IPS-20b (cell line): ENCODE data around the gene TSPAN4.

Source experiments
- H3K27ac ChIP-seq: one replicate; pipeline ENCODE4 v1.5.1; 2013; ENCODE audit warnings: low read length
- H3K27me3 ChIP-seq: 2 replicates; pipeline ENCODE4 v1.6.1; 2013; ENCODE audit warnings: mild to moderate bottlenecking, low read length, inconsistent platforms; ENCODE audit not compliant: insufficient read depth
- H3K36me3 ChIP-seq: 2 replicates; pipeline ENCODE4 v1.6.1; 2013; ENCODE audit warnings: low read depth, mild to moderate bottlenecking, inconsistent platforms, low read length, moderate library complexity; ENCODE audit not compliant: insufficient read depth
- H3K4me1 ChIP-seq: 2 replicates; pipeline ENCODE4 v1.6.1; 2013; ENCODE audit warnings: mild to moderate bottlenecking, control low read depth, inconsistent platforms, low read length, moderate library complexity; ENCODE audit not compliant: insufficient read depth
- H3K4me3 ChIP-seq: 2 replicates; pipeline ENCODE4 v1.5.1; 2013; ENCODE audit warnings: mild to moderate bottlenecking, low read length, inconsistent platforms
- H3K9ac ChIP-seq: 2 replicates; pipeline ENCODE4 v1.6.1; 2013; ENCODE audit warnings: low read depth, mild to moderate bottlenecking, inconsistent platforms, low read length, moderate library complexity
- H3K9me3 ChIP-seq: 2 replicates; pipeline ENCODE4 v1.6.1; 2013; ENCODE audit warnings: mild to moderate bottlenecking, low read depth, low read length, inconsistent platforms; ENCODE audit not compliant: insufficient read depth

The TSPAN4 gene

DNA sequence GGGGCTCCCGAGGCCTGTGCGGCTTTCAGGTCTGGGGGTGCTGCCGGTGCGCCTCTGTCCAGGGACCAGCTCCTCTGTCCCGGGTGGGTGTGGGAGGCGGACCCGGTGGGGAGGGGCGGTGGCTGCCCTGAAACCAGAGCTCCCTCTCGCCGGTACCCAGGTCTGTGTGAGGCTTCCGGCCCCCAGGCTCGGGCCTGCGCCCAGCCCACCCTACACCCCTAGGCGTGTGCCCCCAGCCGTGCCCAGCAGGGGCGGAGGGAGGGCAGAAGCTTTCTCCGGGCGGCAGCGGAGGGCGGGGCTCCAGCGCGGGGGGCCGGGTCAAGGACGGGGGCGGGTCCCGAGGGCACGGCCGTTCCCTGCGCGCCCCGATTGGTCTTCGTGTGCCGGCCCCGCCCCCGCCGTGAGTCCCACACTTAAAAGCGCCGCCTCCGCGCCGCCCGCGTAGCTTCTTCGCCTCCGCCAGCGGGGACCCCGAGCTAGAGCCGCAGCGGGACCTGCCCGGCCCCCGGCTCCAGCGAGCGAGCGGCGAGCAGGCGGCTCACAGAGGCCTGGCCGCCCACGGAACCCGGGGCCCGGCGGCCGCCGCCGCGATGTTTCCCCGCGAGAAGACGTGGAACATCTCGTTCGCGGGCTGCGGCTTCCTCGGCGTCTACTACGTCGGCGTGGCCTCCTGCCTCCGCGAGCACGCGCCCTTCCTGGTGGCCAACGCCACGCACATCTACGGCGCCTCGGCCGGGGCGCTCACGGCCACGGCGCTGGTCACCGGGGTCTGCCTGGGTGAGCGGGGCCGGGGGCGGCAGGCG lies 23.3 kb upstream of the TSPAN4 start:
- H3K27me3 ChIP-seq = no peaks in the 10 kb centered on the region
- no peaks in the 10 kb centered on the region; the same call in 1 of the 2 replicates for H3K4me1 ChIP-seq
- H3K36me3 ChIP-seq = peaks cover 8% of the 10 kb centered on the region
- H3K4me3 ChIP-seq = peak overlapping the region; percentile 74
- peak overlapping the region; percentile 51; the same call in 1 of the 2 replicates for H3K9ac ChIP-seq
- H3K9me3 ChIP-seq = no peaks in the 10 kb centered on the region
- no peak overlapping the region for H3K27ac ChIP-seq

DNA sequence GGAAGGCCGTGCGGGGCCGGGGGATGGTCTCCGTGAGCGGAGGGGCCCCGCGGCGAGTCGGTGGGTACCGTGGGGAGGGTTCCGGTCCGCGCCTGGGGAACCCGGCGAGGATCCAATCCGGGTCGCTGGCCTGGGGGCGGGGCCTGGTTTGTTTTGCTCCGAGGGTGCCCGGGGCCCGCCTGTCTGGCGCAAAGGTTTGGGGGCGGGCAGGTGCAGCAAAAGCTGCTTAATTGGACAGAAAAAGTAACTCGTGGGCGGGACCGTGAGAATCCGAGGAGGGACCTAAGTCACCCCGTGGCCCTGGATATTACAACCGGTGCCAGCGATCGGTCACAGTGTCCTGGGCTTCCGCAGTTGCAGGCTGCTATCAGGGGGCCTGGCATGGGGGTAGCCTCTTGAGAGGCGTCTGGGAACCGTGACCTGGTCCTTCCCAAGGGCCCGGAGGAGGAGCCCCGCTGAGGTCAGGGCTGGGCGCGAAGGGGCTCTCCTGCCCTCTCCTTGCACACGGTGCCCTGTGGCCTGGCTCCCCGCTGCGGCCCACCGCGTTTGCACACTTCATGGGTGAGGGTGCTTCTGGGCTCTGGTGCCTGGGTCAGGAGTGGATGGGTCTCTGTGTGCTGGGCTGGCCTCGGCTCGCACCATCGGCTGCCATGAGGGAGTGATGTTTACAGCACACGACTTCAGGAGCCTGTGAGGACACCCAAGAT lies 22.6 kb upstream of the TSPAN4 start:
- H3K9ac ChIP-seq = peak overlapping the region; percentile 59; the same call in 1 of the 2 replicates
- H3K4me1 ChIP-seq = no peaks in the 10 kb centered on the region; the same call in 1 of the 2 replicates
- H3K36me3 ChIP-seq = peaks cover 6% of the 10 kb centered on the region
- no peak overlapping the region for H3K27ac ChIP-seq
- no peaks in the 10 kb centered on the region for H3K9me3 ChIP-seq
- H3K4me3 ChIP-seq = peak overlapping the region; percentile 74
- H3K27me3 ChIP-seq = no peaks in the 10 kb centered on the region; the same call in 1 of the 2 replicates

DNA sequence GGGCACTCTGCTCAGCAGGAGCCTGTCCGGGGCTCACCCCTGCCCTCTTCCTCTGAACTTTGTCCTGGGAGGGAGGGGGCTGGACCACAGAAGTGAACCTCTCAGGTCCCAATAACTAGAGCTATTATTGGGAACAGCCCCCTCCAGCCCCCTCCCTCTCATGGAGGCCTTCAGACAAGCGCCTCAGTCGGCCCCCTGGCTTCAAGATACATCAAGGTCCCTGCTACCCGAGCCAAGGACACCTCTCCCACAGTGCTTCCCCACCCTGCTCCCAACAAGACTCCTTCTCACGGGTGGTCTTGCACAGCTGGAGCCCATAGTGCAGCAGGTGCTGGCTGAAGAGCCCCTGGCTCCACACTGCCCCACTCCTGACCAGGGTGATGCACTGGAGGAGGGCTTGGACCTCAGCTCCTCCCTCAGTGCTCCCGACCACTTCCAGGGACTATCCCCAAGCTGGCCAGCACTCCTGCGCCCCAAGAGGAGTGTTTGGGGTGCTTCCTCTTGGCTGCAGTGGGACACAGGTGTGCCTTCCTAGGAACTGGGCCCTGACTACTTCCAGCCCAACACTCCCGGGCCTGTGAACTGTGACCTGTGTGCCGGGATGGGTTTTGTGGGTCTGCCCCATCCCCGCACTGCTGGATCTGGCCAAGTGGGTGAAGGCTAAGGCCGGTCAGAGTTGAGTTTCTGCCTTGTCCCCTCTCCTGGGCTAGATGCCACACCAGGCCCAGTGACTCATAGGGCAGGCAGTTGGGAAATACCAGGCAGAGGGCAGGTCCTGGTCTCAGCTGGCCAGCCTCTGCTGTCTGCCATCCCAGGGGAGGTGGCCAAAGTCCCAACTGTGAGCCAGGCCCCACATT lies 21.8 kb upstream of the TSPAN4 start:
- Histone ChIP-seq H3K9ac (peak overlapping the region; percentile 59; the same call in 1 of the 2 replicates), H3K4me1 (no peaks in the 10 kb centered on the region; the same call in 1 of the 2 replicates), H3K27me3 (peaks cover 7% of the 10 kb centered on the region; the same call in 1 of the 2 replicates), H3K9me3 (no peaks in the 10 kb centered on the region), H3K27ac (no peak overlapping the region), H3K4me3 (peak overlapping the region; percentile 74; the same call in 1 of the 2 replicates), H3K36me3 (peaks cover 8% of the 10 kb centered on the region)

DNA sequence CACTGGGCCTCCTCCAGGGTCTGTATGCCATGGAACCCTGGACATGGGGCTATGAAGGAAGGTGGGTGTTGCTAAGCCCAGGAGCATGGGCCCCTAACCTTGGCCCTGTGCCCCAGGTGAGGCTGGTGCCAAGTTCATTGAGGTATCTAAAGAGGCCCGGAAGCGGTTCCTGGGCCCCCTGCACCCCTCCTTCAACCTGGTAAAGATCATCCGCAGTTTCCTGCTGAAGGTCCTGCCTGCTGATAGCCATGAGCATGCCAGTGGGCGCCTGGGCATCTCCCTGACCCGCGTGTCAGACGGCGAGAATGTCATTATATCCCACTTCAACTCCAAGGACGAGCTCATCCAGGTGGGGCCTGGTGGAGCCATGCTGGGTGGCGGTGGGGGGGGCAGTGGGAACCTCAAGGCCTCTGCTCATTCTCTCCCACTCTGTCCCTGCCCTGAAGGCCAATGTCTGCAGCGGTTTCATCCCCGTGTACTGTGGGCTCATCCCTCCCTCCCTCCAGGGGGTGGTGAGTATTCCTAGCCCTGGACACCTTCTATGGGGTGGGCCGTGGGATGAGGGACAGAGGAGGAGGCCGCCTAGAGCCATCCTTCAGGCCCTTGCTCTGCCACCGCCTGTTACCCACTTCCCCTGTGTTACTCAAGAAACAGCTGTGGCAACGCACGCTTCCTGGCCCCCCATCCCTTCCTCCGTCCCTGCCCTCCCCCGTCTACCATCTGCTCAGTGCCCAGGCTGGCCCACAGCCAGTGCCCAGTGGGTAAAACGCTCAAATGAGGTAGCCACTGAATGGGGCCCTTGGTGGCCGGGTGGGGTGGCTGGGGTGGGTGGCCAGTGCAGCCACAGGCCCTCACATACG lies 20.9 kb upstream of the TSPAN4 start:
- Histone ChIP-seq H3K36me3 (peaks cover 8% of the 10 kb centered on the region), H3K27ac (no peak overlapping the region), H3K9ac (no peak overlapping the region), H3K4me3 (no peak overlapping the region), H3K9me3 (no peaks in the 10 kb centered on the region), H3K4me1 (no peaks in the 10 kb centered on the region; the same call in 1 of the 2 replicates), H3K27me3 (peaks cover 15% of the 10 kb centered on the region)

DNA sequence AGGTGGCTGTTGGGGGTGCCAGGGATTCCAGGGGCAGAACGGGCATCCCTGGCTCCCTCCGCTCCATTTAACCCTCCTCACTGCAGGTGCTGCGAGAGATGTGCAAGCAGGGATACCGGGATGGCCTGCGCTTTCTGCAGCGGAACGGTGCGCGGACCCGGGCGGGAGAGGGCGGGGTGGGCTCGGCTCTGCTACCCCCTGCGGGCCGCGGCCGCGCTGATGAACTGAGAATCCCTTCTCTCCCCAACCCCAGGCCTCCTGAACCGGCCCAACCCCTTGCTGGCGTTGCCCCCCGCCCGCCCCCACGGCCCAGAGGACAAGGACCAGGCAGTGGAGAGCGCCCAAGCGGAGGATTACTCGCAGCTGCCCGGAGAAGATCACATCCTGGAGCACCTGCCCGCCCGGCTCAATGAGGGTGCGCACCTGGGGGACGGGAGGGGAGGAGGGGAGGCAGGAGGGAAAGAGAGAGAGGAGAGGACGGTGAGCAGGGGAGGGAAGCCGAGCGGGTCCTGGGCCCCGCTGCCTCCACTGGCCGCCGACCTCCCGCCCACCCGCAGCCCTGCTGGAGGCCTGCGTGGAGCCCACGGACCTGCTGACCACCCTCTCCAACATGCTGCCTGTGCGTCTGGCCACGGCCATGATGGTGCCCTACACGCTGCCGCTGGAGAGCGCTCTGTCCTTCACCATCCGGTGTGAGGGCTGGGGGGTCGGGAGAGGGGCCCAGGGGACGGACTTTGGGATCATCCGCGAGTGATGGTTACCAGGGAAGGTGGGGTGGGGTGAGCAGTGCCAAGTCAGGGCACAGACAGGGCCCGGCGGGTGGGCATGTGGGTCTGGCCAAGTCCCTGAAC lies 19.0 kb upstream of the TSPAN4 start:
- H3K4me1 ChIP-seq = peaks cover 8% of the 10 kb centered on the region; the same call in 1 of the 2 replicates
- H3K9ac ChIP-seq = no peak overlapping the region
- H3K9me3 ChIP-seq = no peaks in the 10 kb centered on the region
- H3K36me3 ChIP-seq = peaks cover 8% of the 10 kb centered on the region
- H3K27ac ChIP-seq = no peak overlapping the region
- peaks cover 33% of the 10 kb centered on the region for H3K27me3 ChIP-seq
- H3K4me3 ChIP-seq = no peak overlapping the region

- Histone ChIP-seq H3K9ac (no peak overlapping the region), H3K36me3 (peaks cover 8% of the 10 kb centered on the region), H3K9me3 (no peaks in the 10 kb centered on the region), H3K4me1 (peaks cover 15% of the 10 kb centered on the region; the same call in 1 of the 2 replicates), H3K27ac (no peak overlapping the region), H3K27me3 (peaks cover 41% of the 10 kb centered on the region), H3K4me3 (no peak overlapping the region)
Observed at GRCh38 chr11:824292-824880, 18.3 kb upstream of the TSPAN4 start.

DNA sequence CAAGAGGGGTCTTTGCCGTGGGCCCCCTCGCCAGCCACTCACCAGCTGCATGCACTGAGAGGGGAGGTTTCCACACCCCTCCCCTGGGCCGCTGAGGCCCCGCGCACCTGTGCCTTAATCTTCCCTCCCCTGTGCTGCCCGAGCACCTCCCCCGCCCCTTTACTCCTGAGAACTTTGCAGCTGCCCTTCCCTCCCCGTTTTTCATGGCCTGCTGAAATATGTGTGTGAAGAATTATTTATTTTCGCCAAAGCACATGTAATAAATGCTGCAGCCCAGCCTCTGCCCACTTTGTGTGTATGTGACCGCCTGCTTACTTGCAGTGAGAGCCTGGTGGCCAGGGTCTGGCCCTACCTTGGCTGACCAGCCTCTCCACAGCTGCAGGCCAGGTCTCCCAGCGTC lies 17.7 kb upstream of the TSPAN4 start:
- Histone ChIP-seq H3K4me3 (no peak overlapping the region), H3K27me3 (peaks cover 46% of the 10 kb centered on the region), H3K4me1 (peaks cover 15% of the 10 kb centered on the region; the same call in 1 of the 2 replicates), H3K36me3 (peaks cover 8% of the 10 kb centered on the region), H3K27ac (no peak overlapping the region), H3K9me3 (no peaks in the 10 kb centered on the region), H3K9ac (no peak overlapping the region)

GRCh38 chr11:825366-826226 lies 17.1 kb upstream of the TSPAN4 start:
- Histone ChIP-seq H3K9ac (no peak overlapping the region), H3K27me3 (peaks cover 53% of the 10 kb centered on the region), H3K4me3 (no peak overlapping the region), H3K9me3 (no peaks in the 10 kb centered on the region), H3K27ac (no peak overlapping the region), H3K4me1 (peaks cover 15% of the 10 kb centered on the region; the same call in 1 of the 2 replicates), H3K36me3 (peaks cover 8% of the 10 kb centered on the region)

DNA sequence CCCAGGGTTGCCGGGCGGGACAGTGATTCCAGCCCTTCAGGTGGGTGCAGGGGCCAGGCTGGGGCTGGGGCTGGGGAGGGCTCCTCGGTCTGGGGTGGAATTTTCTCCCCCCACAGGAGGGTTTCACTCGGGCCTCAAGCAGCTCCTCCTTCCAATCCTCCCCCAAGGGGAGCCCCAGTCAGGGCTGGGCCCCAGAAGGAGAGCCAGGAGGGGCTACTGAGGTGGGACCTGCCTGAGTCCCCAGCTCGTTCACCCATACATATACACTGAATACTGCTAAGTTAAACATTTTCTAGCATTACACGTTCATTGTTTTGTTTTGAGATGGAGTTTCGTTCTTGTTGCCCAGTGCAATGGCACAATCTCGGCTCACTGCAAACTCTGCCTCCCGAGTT lies 16.4 kb upstream of the TSPAN4 start:
- H3K9me3 ChIP-seq = no peaks in the 10 kb centered on the region
- H3K27me3 ChIP-seq = peaks cover 59% of the 10 kb centered on the region
- H3K9ac ChIP-seq = no peak overlapping the region
- H3K4me3 ChIP-seq = no peak overlapping the region
- H3K27ac ChIP-seq = no peak overlapping the region
- H3K4me1 ChIP-seq = peaks cover 15% of the 10 kb centered on the region
- peaks cover 8% of the 10 kb centered on the region for H3K36me3 ChIP-seq
